ENCODE data around the gene SLC35A3.
A peak's percentile ranks its signal among the peaks of the same experiment; 100 is the strongest.
"Not testable (repeated sequence)": the region's sequence is repeated elsewhere in the genome, so short reads cannot be mapped to it uniquely, and the experiment has no call there.

The SLC35A3 gene

GRCh38 chr1:100036718-100037655 lies 67.2 kb downstream of the SLC35A3 start:
- no peak for DNase-seq (ENCODE audit: low read depth)

DNA sequence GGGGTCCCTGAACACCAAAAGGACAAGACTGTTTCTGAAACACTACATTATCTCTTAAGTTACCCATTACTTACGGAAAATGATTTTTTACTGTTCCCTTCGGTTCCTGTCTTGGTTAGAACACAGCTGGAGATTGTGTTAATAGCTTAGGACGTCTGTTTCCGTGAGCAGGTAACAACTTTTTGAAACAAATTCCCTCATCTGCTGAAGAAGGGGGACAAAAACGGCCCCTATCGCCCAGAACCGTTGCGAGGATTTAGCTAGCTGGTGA lies 67.8 kb downstream of the SLC35A3 start:
- DNase-seq (ENCODE audit: low read depth), result no peak

- peak; percentile 82 for DNase-seq (ENCODE audit: low read depth)
Measured at GRCh38 chr1:100037927-100038659, 68.3 kb downstream of the SLC35A3 start.

DNA sequence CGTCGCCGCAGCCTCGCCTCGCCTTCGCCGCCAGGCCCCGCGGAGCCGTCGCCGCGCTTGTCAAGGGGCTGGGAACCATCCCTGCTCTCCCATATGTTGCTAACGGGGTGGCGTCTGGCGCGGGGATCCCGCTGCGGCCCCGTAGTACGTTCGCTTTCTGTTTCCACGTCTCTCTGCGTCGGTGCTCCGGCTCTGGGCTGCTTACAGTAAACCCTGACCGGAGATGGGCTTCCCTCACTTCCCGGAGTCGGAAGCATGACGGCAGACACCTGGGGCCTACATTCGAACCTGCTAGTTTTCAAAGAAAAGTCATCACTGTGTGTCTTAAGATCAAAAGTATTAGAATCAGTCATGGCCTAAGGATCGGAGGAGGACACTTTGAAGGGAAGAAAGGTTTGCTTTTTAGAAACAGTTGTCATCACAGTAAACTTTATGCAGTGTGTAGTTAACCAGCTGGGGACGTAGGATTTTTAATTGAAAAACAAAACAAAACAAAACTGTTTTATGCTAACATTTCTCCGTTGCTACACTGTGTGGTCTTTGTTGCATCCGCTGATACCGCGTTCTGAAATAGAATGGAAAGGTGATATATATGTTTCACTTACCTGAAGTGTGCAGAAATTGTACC lies 69.0 kb downstream of the SLC35A3 start:
- DNase-seq (ENCODE audit: low read depth), result peak; percentile 55

DNA sequence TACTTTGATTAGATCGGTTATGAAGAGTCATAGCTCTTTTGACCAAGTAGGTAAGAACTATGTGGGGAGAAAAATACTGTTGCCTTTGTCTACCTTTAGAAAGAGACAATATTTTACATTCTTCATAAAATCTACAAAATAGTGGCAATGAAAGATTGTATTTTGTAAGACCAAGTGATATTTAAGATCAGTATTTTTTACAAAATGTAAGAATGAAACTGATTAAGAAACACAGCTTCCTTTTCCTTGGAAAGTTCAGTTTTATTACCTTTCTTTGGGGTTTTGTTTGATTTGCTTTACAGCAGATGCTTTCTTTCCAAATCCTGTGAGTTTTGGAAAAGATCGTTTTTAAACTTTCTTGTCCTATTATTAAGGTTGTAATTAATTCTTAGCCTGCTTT lies 69.8 kb downstream of the SLC35A3 start:
- DNase-seq (ENCODE audit: low read depth), result no peak

- no peak for DNase-seq (ENCODE audit: low read depth)
Measured at GRCh38 chr1:100045206-100045605, 75.4 kb downstream of the SLC35A3 start.

DNA sequence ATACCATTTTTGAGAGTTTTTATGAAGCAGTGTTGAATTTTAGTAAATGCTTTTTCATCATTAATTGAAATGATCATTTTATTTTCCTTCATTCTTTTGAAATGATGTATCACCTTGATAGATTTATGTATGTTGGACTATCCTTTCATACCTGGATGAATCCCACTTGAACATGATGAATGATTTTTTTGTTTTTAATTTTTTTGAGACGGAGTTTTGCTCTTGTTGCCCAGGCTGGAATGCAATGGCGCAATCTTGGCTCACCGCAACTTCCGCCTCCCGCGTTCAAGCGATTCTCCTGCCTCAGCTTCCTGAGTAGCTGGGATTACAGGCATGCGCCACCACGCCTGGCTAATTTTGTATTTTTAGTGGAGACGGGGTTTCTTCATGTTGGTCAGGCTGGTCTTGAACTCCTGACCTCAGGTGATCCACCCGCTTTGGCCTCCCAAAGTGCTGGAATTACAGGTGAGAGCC lies 77.5 kb downstream of the SLC35A3 start:
- DNase-seq (ENCODE audit: low read depth), result not testable (repeated sequence)

- DNase-seq (ENCODE audit: low read depth), result no peak
Measured at GRCh38 chr1:100050139-100050538, 80.3 kb downstream of the SLC35A3 start.

GRCh38 chr1:100051401-100051800 lies 81.6 kb downstream of the SLC35A3 start:
- DNase-seq (ENCODE audit: low read depth), result no peak

DNA sequence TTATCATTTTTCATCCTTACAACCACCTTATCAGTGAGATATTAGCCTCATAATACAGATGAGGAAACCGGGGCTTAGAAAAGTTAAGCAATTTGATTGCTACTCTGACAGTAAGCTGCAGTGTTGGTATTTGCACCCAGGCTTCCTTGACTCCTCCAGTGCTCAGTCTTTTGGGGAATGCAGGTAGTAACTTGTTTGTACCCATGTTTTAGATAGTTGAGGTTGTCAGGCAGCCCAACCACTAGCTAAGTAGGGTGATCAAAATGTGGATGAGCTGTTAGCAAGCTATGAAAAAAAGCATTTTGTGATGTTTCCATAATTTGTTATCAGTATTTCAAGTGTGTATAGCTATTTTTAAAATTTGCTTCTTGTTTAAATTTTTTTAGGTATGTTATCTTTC lies 82.1 kb downstream of the SLC35A3 start:
- no peak for DNase-seq (ENCODE audit: low read depth)

- no peak for DNase-seq (ENCODE audit: low read depth)
Measured at GRCh38 chr1:100053119-100053518, 83.3 kb downstream of the SLC35A3 start.

GRCh38 chr1:100053727-100054126 lies 83.9 kb downstream of the SLC35A3 start:
- DNase-seq (ENCODE audit: low read depth), result no peak

GRCh38 chr1:100061681-100062080 lies 91.9 kb downstream of the SLC35A3 start:
- DNase-seq (ENCODE audit: low read depth), result no peak

DNA sequence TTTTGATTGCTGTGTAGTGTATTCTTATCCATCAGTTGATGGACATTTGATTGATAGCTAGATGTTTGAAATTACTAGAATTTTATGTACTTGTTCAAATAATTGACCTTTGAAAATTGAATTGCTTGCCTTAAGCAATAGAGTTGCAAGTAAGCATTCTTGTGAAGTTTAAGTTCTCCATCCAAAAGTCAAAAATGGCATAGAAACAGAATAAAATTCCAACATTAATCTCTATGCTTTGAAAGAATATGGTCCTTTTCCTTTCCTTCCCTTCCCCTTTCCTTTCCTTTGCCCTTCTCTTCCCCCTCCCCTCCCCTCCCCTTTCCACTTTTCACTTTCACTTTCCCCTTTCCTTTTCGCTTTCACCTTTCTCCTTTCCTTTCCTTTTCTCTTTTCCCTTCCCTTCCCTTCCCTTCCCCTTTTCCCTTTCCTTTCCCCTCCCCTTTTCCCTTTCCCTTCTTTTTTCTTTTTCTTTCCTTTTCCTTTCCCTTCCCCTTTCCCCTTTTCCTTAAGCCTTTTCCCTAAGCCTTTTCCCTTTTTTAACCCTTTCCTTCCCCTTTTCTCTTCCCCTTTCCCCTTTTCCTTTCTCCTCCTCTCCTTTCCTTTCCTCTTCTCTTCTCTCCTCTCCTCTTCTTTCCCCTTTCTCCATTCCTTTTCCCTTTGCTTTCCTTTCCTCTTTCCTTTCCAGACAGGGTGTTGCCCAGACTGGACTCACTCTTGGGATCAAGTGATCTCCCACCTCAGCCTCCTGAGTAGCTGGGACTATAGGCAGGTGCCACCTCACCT lies 95.6 kb downstream of the SLC35A3 start:
- no peak for DNase-seq (ENCODE audit: low read depth)

DNA sequence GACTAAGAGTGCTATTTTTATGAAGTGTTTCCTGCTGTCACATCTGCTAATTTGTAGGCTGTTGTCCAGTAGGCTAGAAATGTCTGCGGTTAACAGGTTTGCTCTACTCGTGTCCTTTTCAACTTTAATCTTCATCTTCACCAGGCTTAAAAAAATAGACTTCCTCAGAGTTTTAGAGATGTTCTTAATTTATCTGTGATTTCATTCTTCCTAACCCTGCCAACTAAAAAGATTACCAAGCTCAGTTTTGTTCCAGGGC lies 96.1 kb downstream of the SLC35A3 start:
- no peak for DNase-seq (ENCODE audit: low read depth)

DNA sequence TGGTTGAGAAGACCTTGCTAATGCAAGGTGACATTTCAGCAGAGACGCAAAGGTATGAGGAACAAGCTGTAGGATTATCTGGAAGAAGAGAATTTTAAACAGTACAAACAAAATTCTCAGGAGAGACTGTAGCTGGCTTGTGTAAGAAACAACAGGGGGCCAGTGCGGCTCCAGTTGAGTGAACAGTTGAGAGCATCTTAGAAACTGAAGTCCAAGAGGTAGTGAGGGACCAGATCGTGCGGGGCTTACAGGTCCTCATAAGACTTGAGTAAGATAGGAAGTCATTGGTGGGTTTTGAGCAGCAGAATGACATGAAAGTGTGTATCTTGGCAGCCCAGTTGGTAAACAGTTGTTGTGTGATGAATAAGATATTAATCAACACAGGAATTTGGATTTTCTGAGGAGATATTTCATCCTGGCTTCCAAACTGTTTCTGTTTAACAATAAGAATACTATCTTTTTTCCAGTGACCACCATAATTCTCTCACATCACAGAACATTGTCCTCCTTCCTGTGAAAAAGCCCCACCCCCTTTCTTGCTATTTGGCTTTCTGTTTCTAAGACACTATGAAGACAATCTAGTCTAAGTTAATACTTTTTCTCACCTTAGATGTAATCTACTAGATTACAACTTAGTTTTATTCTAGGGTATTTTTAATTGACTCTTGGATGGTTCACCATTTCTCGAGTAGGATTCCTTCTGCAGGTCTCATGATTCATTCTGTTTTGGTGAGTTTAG lies 100.6 kb downstream of the SLC35A3 start:
- no peak for DNase-seq (ENCODE audit: low read depth)

DNA sequence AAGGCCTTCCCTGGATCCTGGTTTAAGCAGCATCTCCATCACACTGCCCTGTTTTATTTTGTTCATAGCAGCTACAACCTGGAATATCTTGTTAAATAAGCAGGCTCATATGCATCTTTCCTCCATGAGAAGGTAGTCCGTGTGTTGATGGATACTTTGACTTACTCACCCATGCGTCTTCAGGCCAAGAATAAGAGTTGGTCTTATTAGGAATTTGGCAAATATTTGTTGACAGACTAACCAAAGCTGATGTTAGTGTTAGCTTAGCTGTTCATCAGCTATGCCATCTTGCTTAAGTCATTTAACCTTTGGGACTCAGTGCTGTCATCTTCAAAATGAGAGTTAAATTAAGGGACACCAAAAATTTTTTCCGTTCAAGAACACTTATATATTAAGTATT lies 103.7 kb downstream of the SLC35A3 start:
- DNase-seq (ENCODE audit: low read depth), result no peak

DNA sequence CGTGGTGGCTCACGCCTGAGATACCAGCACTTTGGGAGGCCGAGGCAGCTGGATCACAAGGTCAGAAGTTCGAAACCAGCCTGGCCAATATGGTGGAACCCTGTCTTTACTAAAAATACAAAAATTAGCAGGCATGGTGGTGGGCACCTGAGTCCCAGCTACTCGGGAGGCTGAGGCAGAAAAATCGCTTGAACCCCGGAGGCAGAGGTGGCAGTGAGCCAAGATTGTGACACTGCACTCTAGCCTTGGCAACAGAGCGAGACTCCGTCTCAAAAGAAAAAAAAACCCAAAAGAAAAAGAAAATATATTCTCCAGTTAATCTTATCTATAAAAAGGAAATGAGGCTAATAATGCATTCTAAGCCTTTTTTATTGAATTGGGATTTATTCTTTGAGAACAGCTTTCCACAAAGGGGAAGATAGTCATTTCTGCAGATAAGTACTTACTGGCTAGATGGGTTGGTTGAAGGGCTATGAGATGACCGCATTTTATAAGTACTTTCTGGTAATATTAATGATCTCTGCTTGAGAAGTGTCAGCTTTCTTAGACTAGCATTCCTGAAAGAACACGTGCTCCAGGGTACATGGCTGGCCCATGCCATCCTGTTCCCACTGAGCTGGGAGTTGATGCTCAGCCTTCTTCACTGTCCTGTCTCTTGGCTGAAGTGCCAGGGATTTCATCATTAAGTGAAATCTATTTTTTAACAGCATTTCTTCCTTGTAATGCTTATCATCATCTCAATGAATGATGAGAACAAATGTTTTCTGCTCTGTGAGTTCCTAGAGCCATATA lies 105.0 kb downstream of the SLC35A3 start:
- DNase-seq (ENCODE audit: low read depth), result no peak

DNA sequence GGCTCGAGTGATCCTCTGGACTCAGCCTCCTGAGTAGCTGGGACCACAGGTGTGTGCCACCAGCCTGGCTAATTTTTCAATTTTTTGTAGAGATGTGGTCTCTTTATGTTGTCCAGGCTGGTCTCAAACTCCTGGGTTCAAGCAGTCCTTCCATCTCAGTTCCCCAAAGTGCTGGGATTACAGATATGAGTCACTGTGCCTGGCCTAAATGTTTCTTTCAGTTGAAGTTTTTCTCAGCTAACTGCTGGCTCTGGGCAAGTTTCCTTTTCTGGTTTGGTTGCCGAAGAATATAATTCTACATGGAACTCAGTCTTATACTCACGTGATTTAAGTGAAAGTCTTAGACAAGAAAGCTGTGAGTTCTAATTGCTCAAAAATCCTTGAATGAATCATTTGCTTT lies 106.0 kb downstream of the SLC35A3 start:
- DNase-seq (ENCODE audit: low read depth), result no peak

DNA sequence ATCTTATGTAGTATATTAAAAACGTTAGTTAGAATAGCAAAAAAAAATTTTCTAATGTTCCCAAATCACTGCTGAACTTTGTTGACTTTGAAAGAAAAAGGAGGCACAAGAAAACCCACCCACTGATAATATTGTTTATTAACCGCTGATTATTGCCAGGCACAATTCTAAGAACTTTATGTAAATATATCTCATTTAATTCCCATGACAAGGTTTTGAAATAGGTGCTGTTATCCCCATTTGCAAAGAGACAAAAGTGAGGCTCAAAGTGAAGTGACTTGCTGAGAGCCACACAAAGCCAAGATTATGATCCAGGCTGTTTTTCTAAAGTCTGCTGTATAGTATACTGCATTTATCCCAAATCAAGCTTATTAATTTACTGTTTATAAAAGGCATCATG lies 106.5 kb downstream of the SLC35A3 start:
- no peak for DNase-seq (ENCODE audit: low read depth)

GRCh38 chr1:100076744-100077143 lies 106.9 kb downstream of the SLC35A3 start:
- DNase-seq (ENCODE audit: low read depth), result no peak
